Ascending aorta (tissue), 2 donors: ENCODE measurements around the gene RASGEF1C. TPM values are rescaled to one million over a fixed set of nuclear protein-coding genes. Genes with fewer than 3 reads are reported as not detected.
"Not testable (repeated sequence)": the region's sequence is repeated elsewhere in the genome, so short reads cannot be mapped to it uniquely, and the experiment has no call there.

ENCODE experiments used
- DNase-seq, 2 donors: peaks; one replicate each; pipeline ENCODE4 v3.0.0-alpha.2; 2019; ENCODE audit warnings: low spot score in 2 of 2
- H3K27ac ChIP-seq, 2 donors: fragments of 200-600 bp; sonication (generic); one replicate each; pipeline ENCODE4 v1.5.1; 2016 to 2017; ENCODE audit warnings: mild to moderate bottlenecking in 1 of 2
- H3K27me3 ChIP-seq: fragments of 200-600 bp; sonication (generic); one replicate; pipeline ENCODE4 v1.5.1; 2017
- H3K36me3 ChIP-seq, 2 donors: fragments of 200-600 bp; sonication (generic); one replicate each; pipeline ENCODE4 v1.5.1; 2016
- H3K4me1 ChIP-seq, 2 donors: fragments of 200-600 bp; sonication (generic); one replicate each; pipeline ENCODE4 v1.5.1; 2016 to 2017; ENCODE audit warnings: mild to moderate bottlenecking in 1 of 2
- H3K4me3 ChIP-seq, 2 donors: fragments of 200-600 bp; sonication (generic); one replicate each; pipeline ENCODE4 v1.5.1; 2016 to 2017; ENCODE audit warnings: mild to moderate bottlenecking in 1 of 2
- H3K9me3 ChIP-seq, 2 donors: fragments of 200-600 bp; sonication (generic); one replicate each; pipeline ENCODE4 v1.5.1; 2016
- intact Hi-C: fragments of 100-400 bp; cut with DNase I; formaldehyde crosslinking; loops from one replicate; pipeline ENCODE4 v1.15.1; 2023
- total RNA-seq: library from RNA; depleted of rRNA; stranded (reverse); fragments of >200 nt; gene quantifications from one replicate; pipeline ENCODE4 v1.1.0, GENCODE V29; 2016
- TF ChIP-seq, protein P1 (sequence below), 3 experiments: fragments of 200-600 bp in 2 of 3; fragments of 450-650 bp in 1 of 3; sonication (generic) in 2 of 3; IDR thresholded peaks; one replicate each; pipeline ENCODE4 v1.5.1; 2016 to 2019; ENCODE audit warnings: antibody characterized with exemption in 3 of 3, mild to moderate bottlenecking in 1 of 3, moderate library complexity in 1 of 3

The RASGEF1C gene
- total RNA-seq, 1 donor from 2014 or later, result not detected

DNA sequence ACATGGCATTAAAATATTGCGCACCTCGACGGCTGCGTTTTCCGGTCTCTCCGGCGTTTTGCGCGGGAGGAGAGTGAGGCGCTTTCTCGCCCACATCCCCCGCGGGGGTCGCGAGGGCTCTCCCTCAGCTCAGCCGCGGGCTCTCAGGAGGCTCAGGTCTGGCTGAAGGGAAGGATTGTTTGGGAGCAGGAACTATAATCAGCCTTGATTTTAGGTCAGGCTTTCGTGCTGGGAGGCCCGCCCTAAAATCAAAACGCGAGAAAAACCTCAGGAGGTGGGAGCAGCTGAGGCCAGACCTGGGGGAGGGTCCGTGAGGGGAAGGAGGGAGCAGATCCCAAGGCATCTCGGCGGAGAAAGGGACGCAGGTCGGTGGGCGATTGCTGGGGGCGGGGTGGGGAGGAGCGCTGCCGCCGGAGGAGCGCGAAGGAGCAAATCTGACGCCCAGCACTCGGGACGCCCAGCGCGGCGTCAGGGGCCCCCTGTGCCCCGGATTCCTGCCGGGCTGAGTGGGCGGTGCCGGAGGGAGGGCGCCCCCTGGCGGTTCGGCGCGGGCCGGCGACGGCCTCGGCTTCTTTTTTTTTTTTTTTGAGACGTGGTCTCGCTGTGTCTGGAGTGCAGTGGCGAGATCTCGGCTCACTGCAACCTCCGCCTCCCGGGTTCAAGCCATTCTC, 118.8 kb downstream of the RASGEF1C start:
- no peaks in the 10 kb centered on the region for H3K36me3 ChIP-seq
- peak in 1 of 2 donors; percentile 79 for DNase-seq
- no peaks in the 10 kb centered on the region for H3K9me3 ChIP-seq
- intact Hi-C loops, result loop anchor here (1.0 kb wide), 2 partner anchors 19 to 104 kb away; partner anchors contain the start of gene RNF130
- H3K27me3 ChIP-seq, result no peaks in the 10 kb centered on the region
- no peaks in the 10 kb centered on the region for H3K4me1 ChIP-seq
- TF ChIP-seq, protein P1, sequence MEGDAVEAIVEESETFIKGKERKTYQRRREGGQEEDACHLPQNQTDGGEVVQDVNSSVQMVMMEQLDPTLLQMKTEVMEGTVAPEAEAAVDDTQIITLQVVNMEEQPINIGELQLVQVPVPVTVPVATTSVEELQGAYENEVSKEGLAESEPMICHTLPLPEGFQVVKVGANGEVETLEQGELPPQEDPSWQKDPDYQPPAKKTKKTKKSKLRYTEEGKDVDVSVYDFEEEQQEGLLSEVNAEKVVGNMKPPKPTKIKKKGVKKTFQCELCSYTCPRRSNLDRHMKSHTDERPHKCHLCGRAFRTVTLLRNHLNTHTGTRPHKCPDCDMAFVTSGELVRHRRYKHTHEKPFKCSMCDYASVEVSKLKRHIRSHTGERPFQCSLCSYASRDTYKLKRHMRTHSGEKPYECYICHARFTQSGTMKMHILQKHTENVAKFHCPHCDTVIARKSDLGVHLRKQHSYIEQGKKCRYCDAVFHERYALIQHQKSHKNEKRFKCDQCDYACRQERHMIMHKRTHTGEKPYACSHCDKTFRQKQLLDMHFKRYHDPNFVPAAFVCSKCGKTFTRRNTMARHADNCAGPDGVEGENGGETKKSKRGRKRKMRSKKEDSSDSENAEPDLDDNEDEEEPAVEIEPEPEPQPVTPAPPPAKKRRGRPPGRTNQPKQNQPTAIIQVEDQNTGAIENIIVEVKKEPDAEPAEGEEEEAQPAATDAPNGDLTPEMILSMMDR (IDR thresholded peaks at IDR 0.05), result peak; percentile 75 to 83 (median 80)
- H3K4me3 ChIP-seq, result peak overlapping the region; percentile 56 to 69
- H3K27ac ChIP-seq, result peak overlapping the region; percentile 39 to 59

DNA sequence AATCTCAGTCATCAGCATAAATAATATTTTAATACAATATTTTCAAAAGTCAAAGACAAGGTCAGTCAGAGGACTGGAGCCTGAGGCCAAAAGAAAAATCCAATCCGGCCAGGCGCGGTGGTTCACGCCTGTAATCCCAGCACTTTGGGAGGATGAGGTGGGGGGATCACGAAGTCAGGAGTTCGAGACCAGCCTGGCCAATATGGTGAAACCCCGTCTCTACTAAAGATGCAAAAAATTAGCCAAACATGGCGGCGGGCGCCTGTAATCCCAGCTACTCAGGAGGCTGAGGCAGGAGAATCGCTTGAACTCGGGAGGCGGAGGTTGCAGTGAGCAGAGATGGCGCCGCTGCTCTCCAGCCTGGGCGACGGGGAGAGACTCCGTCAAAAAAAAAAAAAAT, 119.4 kb downstream of the RASGEF1C start:
- not testable (repeated sequence) for H3K27ac ChIP-seq, H3K9me3 ChIP-seq, H3K4me1 ChIP-seq, H3K27me3 ChIP-seq, H3K36me3 ChIP-seq
- peak in 1 of 2 donors; percentile 56 for DNase-seq
- H3K4me3 ChIP-seq, result peak overlapping the region; percentile 56 to 69
- intact Hi-C loops, result loop anchor here (1.0 kb wide), 2 partner anchors 18 to 103 kb away; partner anchors contain the start of gene RNF130

DNA sequence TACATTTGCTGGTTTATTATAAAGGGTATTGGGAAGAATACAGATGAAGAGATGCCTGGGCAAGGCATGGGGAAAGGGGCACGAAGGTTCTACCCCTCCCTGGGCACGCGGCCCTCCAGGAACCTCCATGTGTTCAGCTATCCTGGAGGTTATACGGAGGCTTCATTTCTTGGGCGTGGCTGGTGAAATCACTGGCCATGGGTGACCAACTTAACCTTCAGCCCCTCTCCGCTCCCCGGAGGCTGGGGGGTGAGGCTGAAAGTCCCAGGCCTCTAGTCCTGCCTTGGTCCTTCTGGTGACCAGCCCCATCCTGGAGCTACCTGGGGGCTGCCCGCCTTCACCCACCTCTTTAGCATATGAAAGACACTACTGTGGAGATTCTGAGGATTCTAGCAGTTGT, 120.5 kb downstream of the RASGEF1C start:
- no peaks in the 10 kb centered on the region for H3K36me3 ChIP-seq
- H3K27me3 ChIP-seq, result no peaks in the 10 kb centered on the region
- no peak overlapping the region for H3K4me3 ChIP-seq
- no peaks in the 10 kb centered on the region for H3K4me1 ChIP-seq
- peak in 1 of 2 donors; percentile 42 for DNase-seq
- no peak overlapping the region for H3K27ac ChIP-seq
- TF ChIP-seq, protein P1 (IDR thresholded peaks at IDR 0.05), result no peak
- intact Hi-C loops, result no loop called here
- no peaks in the 10 kb centered on the region for H3K9me3 ChIP-seq

DNA sequence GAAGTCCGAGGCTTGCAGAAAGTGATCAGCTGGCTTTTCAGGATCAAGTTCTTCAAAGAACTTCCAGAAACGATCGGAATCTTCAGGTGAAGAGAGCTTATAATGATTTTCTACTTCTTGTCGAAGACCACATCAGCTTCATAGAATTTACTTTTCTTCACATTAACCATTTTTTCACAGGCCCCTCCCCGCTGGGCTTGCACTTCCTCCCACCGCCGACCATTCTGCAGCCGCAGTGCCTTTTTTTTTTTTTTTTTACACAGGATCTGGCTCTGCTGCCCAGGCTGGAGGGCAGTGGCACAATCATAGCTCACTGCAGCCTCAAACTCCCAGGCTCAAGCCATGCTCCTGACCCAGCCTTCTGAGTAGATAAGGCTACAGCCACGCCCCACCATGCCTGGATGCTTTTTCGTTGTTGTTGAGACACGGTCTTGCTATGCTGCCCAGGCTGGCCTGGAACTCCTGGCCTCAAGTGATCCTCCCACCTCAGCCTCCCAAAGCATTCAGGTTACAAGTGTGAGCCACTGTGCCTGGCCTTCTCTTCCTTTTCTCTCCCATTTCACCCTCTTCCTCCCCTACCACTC, 122.1 kb downstream of the RASGEF1C start:
- no peak overlapping the region for H3K27ac ChIP-seq
- DNase-seq, result peak in 1 of 2 donors; percentile 43
- no peaks in the 10 kb centered on the region for H3K4me1 ChIP-seq
- H3K9me3 ChIP-seq, result no peaks in the 10 kb centered on the region
- no peaks in the 10 kb centered on the region for H3K27me3 ChIP-seq
- H3K4me3 ChIP-seq, result no peak overlapping the region
- intact Hi-C loops, result no loop called here
- TF ChIP-seq, protein P1 (IDR thresholded peaks at IDR 0.05), result no peak
- no peaks in the 10 kb centered on the region for H3K36me3 ChIP-seq

DNA sequence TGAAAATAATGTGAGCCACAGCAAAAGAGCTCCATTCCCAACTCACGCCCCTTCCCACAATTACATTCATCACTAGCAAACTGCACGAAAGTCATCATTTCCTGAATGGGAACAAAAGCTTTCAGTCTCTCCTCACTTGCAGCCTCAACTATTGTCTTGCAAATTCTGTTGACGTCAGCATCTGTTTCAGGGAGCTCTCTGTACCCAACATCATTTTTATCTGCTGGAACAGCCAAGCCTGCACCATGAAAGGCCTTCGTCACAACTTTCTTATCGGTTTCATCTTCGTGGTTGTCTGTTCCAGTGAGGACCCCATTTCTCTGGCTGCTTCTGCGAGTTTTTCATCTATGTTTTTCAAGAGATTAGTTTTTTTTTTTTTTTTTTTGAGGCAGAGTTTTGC, 123.2 kb downstream of the RASGEF1C start:
- H3K27me3 ChIP-seq, result no peaks in the 10 kb centered on the region
- H3K9me3 ChIP-seq, result no peaks in the 10 kb centered on the region
- no peaks in the 10 kb centered on the region for H3K36me3 ChIP-seq
- TF ChIP-seq, protein P1 (IDR thresholded peaks at IDR 0.05), result no peak
- no peak overlapping the region for H3K27ac ChIP-seq
- intact Hi-C loops, result no loop called here
- DNase-seq, result peak in 1 of 2 donors; percentile 44
- no peaks in the 10 kb centered on the region for H3K4me1 ChIP-seq
- no peak overlapping the region for H3K4me3 ChIP-seq
